Endothelial cell of umbilical vein (primary cell): Measurements from ENCODE around the gene ADAMTS19. TPM values are rescaled to one million over a fixed set of nuclear protein-coding genes. Genes with fewer than 3 reads are reported as not detected.
A peak's percentile ranks its signal among the peaks of the same experiment; 100 is the strongest.

Source experiments
- BruUV-seq: library from RNA; stranded (reverse); fragments of 400-500 nt; replicated peaks from 2 replicates; lab custom pipeline; 2021; lab: Mats Ljungman, UMichigan
- CTCF ChIA-PET: fragments of 300-600, 350-600 bp; sonication (Branson Sonifier 250); formaldehyde crosslinking; loops from one replicate; lab custom pipeline; 2021; ENCODE audit warnings: antibody characterized with exemption, inconsistent platforms; lab: Charles Lee
- POLR2A ChIA-PET: fragments of 300-600, 350-600 bp; sonication (Branson Sonifier 250); formaldehyde crosslinking; loops from one replicate; lab custom pipeline; 2021; ENCODE audit warnings: antibody characterized with exemption, inconsistent platforms; lab: Charles Lee
- DNase-seq: peaks from one replicate; pipeline ENCODE4 v3.0.0-alpha.2; 2011; ENCODE audit warnings: low read depth, low spot score
- FAIRE-seq: peaks from 2 replicates; lab custom pipeline; 2011; peaks lifted over from hg19 to GRCh38; lab: Jason Lieb, UNC
- H2AFZ ChIP-seq: 2 replicates; pipeline ENCODE4 v1.6.0; 2012; ENCODE audit warnings: low read depth, low read length, control low read depth, inconsistent platforms
- H3K27ac ChIP-seq: 2 replicates; pipeline ENCODE4 v1.5.1; 2011; ENCODE audit warnings: low read depth, mild to moderate bottlenecking, control low read depth, low read length, moderate library complexity; ENCODE audit not compliant: insufficient read depth
- H3K27me3 ChIP-seq, 2 experiments: 2 replicates each; pipeline versions ENCODE4 v1.6.0 to v1.6.1; 2011; ENCODE audit warnings: low read length in 2 of 2, mixed read lengths in 1 of 2; ENCODE audit not compliant: control insufficient read depth in 2 of 2, insufficient read depth in 2 of 2
- H3K36me3 ChIP-seq, 2 experiments: 2 replicates in 1 of 2; 3 replicates in 1 of 2; pipeline ENCODE4 v1.5.1; 2011; ENCODE audit warnings: low read length in 2 of 2, mild to moderate bottlenecking in 1 of 2, moderate library complexity in 1 of 2; ENCODE audit not compliant: control insufficient read depth in 2 of 2, insufficient read depth in 2 of 2; ENCODE audit errors: extremely low read depth in 1 of 2
- H3K4me1 ChIP-seq: 3 replicates; pipeline ENCODE4 v1.5.1; 2011; ENCODE audit warnings: mild to moderate bottlenecking, low read length; ENCODE audit not compliant: control insufficient read depth, insufficient read depth; ENCODE audit errors: extremely low read depth
- H3K4me2 ChIP-seq: 2 replicates; pipeline ENCODE4 v1.6.1; 2011; ENCODE audit warnings: low read length, control low read depth, mixed read lengths; ENCODE audit not compliant: insufficient read depth
- H3K4me3 ChIP-seq, 3 experiments: fragments of 200-600 bp in 1 of 3; sonication (generic), shearing (Covaris generic) in 1 of 3; replicated peaks in 1 of 3; 2 replicates each; pipeline ENCODE4 v1.5.1; 2011 to 2016; ENCODE audit warnings: control low read depth in 3 of 3, low read length in 3 of 3, mild to moderate bottlenecking in 2 of 3, inconsistent platforms in 1 of 3, low read depth in 1 of 3, moderate library complexity in 1 of 3; ENCODE audit not compliant: insufficient read depth in 1 of 3
- H3K79me2 ChIP-seq: 2 replicates; pipeline ENCODE4 v1.6.0; 2012; ENCODE audit warnings: low read length, inconsistent platforms; ENCODE audit not compliant: control insufficient read depth, insufficient read depth
- H3K9ac ChIP-seq: replicated peaks from 2 replicates; pipeline ENCODE3; 2011; ENCODE audit warnings: low read length, control low read depth; ENCODE audit not compliant: insufficient read depth; ENCODE audit errors: extremely low read depth
- H3K9me1 ChIP-seq: replicated peaks from 3 replicates; pipeline ENCODE4 v1.6.0; 2011; ENCODE audit warnings: mild to moderate bottlenecking, low read length; ENCODE audit not compliant: control insufficient read depth, insufficient read depth; ENCODE audit errors: extremely low read depth
- H3K9me3 ChIP-seq: replicated peaks from 2 replicates; pipeline ENCODE4 v1.5.1; 2012; ENCODE audit warnings: low read length, inconsistent platforms; ENCODE audit not compliant: control insufficient read depth, insufficient read depth
- H4K20me1 ChIP-seq: replicated peaks from 2 replicates; pipeline ENCODE3; 2011; ENCODE audit warnings: mild to moderate bottlenecking, low read length; ENCODE audit not compliant: control insufficient read depth, insufficient read depth; ENCODE audit errors: extremely low read depth
- EZH2 ChIP-seq: IDR thresholded peaks from 2 replicates; pipeline ENCODE4 v1.6.1; 2012; ENCODE audit warnings: borderline replicate concordance, low read depth, mild to moderate bottlenecking, moderate library complexity, low read length, inconsistent platforms; ENCODE audit not compliant: severe bottlenecking
- FOS ChIP-seq: IDR thresholded peaks from 2 replicates; pipeline ENCODE4 v1.6.1; 2011; ENCODE audit warnings: mild to moderate bottlenecking, low read length, moderate library complexity, borderline replicate concordance; ENCODE audit not compliant: insufficient read depth
- GATA2 ChIP-seq: IDR thresholded peaks from 2 replicates; pipeline ENCODE4 v1.7.0; 2011; ENCODE audit warnings: low read depth, mild to moderate bottlenecking, moderate library complexity, mixed read lengths, low read length; ENCODE audit not compliant: insufficient read length, insufficient read depth
- JUN ChIP-seq: IDR thresholded peaks from 2 replicates; pipeline ENCODE4 v1.6.1; 2011; ENCODE audit warnings: borderline replicate concordance, low read depth; ENCODE audit not compliant: insufficient read length, insufficient read depth
- MYC ChIP-seq: IDR thresholded peaks from one replicate; pipeline ENCODE4 v1.6.1; 2011; ENCODE audit warnings: mild to moderate bottlenecking, low read depth, low read length
- POLR2A ChIP-seq: IDR thresholded peaks from 2 replicates; pipeline ENCODE4 v1.6.1; 2012; ENCODE audit warnings: low read depth, mild to moderate bottlenecking, control low read depth, low read length
- POLR2AphosphoS5 ChIP-seq: IDR thresholded peaks from 2 replicates; pipeline ENCODE4 v1.6.1; 2012; ENCODE audit warnings: low read depth, mild to moderate bottlenecking, control low read depth, low read length, moderate library complexity; ENCODE audit not compliant: insufficient read depth
- dilution Hi-C: fragments of 300-500 bp; cut with MboI; formaldehyde crosslinking; loops from one replicate; pipeline ENCODE4 v1.15.0; 2019; ENCODE audit warnings: low sequenced_read_pairs; ENCODE audit not compliant: extremely low pct_ligation_motif_present
- intact Hi-C: fragments of 100-400 bp; cut with micrococcal nuclease; formaldehyde crosslinking; loops from one replicate; pipeline ENCODE4 v1.10.0; 2022
- polyA plus RNA-seq, 4 experiments: library from polyadenylated mRNA; depleted of rRNA in 3 of 4; stranded (reverse) in 3 of 4; unstranded in 1 of 4; fragments of >200 nt; gene quantifications; 2 replicates each; pipeline versions ENCODE4 v1.2.1 to v1.2.3, GENCODE V29; 2011 to 2012; ENCODE audit warnings: missing spikeins in 1 of 4
- total RNA-seq: library from RNA; stranded (reverse); gene quantifications from 2 replicates; pipeline ENCODE4 v1.2.3, GENCODE V29; 2021
- TF ChIP-seq, protein P1 (sequence below), 2 donors: IDR thresholded peaks; 1 replicate in 1 of 2; 2 replicates in 1 of 2; pipeline ENCODE4 v1.5.1; 2011; ENCODE audit warnings: low read length in 2 of 2, mild to moderate bottlenecking in 2 of 2, moderate library complexity in 2 of 2, control low read depth in 1 of 2, inconsistent platforms in 1 of 2, low read depth in 1 of 2; ENCODE audit not compliant: insufficient read depth in 1 of 2; ENCODE audit errors: extremely low read depth in 1 of 2
- TF ChIP-seq, protein P2 (sequence below): IDR thresholded peaks from 2 replicates; pipeline ENCODE4 v1.6.1; 2011; ENCODE audit not compliant: insufficient read depth, insufficient read length

ADAMTS19 gene
- total and polyA plus RNA-seq, 2 donors (not counting 3 experiments of a cell fraction or from before 2014, with no cell fraction given), result not detected

DNA sequence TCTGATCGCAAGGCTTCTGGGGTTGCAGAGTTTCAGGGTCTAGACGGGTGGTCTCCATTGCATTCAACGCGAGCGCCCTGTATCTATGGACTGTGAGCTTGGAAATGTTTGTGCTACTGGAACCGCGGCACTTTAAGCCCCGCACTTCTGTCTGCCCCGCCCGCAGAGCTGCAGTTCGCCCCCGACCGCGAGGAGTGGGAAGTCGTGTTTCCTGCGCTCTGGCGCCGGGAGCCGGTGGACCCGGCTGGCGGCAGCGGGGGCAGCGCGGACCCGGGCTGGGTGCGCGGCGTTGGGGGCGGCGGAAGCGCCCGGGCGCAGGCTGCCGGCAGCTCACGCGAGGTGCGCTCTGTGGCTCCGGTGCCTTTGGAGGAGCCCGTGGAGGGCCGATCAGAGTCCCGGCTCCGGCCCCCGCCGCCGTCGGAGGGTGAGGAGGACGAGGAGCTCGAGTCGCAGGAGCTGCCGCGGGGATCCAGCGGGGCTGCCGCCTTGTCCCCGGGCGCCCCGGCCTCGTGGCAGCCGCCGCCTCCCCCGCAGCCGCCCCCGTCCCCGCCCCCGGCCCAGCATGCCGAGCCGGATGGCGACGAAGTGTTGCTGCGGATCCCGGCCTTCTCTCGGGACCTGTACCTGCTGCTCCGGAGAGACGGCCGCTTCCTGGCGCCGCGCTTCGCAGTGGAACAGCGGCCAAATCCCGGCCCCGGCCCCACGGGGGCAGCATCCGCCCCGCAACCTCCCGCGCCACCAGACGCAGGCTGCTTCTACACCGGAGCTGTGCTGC lies 1.0 kb downstream of the ADAMTS19 start:
- Histone ChIP-seq H3K27me3 (peaks cover 32 to 54% of the 10 kb centered on the region in 2 experiments), H3K4me3 (peak overlapping the region; percentile 21 to 41 (median 22)), H3K9me1 (no peaks in the 10 kb centered on the region), H3K27ac (no peak overlapping the region), H4K20me1 (no peaks in the 10 kb centered on the region), H2AFZ (peak overlapping the region; percentile 18), H3K9me3 (no peaks in the 10 kb centered on the region), H3K4me2 (peak overlapping the region; percentile 54), H3K36me3 (no peaks in the 10 kb centered on the region), H3K79me2 (no peaks in the 10 kb centered on the region), H3K9ac (no peak overlapping the region), H3K4me1 (peaks cover 10% of the 10 kb centered on the region)
- ChIA-PET POLR2A (no interaction called here), CTCF (interaction anchor here (0.7 to 3.3 kb wide), 6 partner anchors 15 to 555 kb away, joined by 3 to 8 read pairs (median 5); no protein-coding TSS in a partner anchor)
- TF ChIP-seq JUN (no peak), POLR2AphosphoS5 (no peak), MYC (no peak), FOS (no peak), POLR2A (no peak), EZH2 (peak; percentile 82), GATA2 (no peak)
- TF ChIP-seq, protein P1, sequence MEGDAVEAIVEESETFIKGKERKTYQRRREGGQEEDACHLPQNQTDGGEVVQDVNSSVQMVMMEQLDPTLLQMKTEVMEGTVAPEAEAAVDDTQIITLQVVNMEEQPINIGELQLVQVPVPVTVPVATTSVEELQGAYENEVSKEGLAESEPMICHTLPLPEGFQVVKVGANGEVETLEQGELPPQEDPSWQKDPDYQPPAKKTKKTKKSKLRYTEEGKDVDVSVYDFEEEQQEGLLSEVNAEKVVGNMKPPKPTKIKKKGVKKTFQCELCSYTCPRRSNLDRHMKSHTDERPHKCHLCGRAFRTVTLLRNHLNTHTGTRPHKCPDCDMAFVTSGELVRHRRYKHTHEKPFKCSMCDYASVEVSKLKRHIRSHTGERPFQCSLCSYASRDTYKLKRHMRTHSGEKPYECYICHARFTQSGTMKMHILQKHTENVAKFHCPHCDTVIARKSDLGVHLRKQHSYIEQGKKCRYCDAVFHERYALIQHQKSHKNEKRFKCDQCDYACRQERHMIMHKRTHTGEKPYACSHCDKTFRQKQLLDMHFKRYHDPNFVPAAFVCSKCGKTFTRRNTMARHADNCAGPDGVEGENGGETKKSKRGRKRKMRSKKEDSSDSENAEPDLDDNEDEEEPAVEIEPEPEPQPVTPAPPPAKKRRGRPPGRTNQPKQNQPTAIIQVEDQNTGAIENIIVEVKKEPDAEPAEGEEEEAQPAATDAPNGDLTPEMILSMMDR (IDR thresholded peaks at IDR 0.05; ENCODE audit: extremely low read depth in 1 of 2, insufficient read depth in 1 of 2, low read depth in 1 of 2, low read length in 2 of 2), result peak; percentile 14 to 42
- TF ChIP-seq, protein P2, sequence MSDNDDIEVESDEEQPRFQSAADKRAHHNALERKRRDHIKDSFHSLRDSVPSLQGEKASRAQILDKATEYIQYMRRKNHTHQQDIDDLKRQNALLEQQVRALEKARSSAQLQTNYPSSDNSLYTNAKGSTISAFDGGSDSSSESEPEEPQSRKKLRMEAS, result no peak
- DNase-seq (peak; percentile 10), FAIRE-seq (no peak)
- intact Hi-C loops (loop anchor here (2.0 to 5.0 kb wide), 3 partner anchors 201 to 556 kb away; no protein-coding TSS in a partner anchor), dilution Hi-C loops (no loop called here)
- BruUV-seq, result no TSS peak
